Prostate gland (tissue), 2 donors: ENCODE data around the gene PIGA. TPM values are rescaled to one million over a fixed set of nuclear protein-coding genes. Genes with fewer than 3 reads are reported as not detected.

Experiments
- DNase-seq: peaks from one replicate; pipeline ENCODE4 v3.0.0-alpha.2; 2019; ENCODE audit warnings: low spot score
- H3K27ac ChIP-seq, 2 donors: fragments of 200-600 bp; sonication (generic); 2 replicates each; pipeline ENCODE4 v1.5.1; 2017 to 2019
- H3K27me3 ChIP-seq: fragments of 200-600 bp; sonication (generic); replicated peaks from 2 replicates; pipeline ENCODE4 v1.5.1; 2019; ENCODE audit not compliant: insufficient read depth
- H3K36me3 ChIP-seq, 2 donors: fragments of 200-600 bp; sonication (generic); 1 replicate in 1 of 2; 2 replicates in 1 of 2; pipeline versions ENCODE4 v1.5.1 to v1.8.1; 2017 to 2019
- H3K4me1 ChIP-seq: fragments of 200-600 bp; sonication (generic); replicated peaks from 2 replicates; pipeline ENCODE4 v1.5.1; 2019
- H3K4me3 ChIP-seq, 2 donors: fragments of 200-600 bp; sonication (generic); 2 replicates each; pipeline ENCODE4 v1.5.1; 2017 to 2019
- H3K9me3 ChIP-seq: fragments of 200-600 bp; sonication (generic); 2 replicates; pipeline ENCODE4 v1.5.1; 2017
- POLR2A ChIP-seq: fragments of 450-650 bp; IDR thresholded peaks from one replicate; pipeline ENCODE4 v1.6.1; 2016; ENCODE audit warnings: antibody characterized with exemption, mild to moderate bottlenecking
- POLR2AphosphoS5 ChIP-seq: sonication (generic); formaldehyde crosslinking; IDR thresholded peaks from one replicate; pipeline ENCODE4 v1.6.1; 2017; ENCODE audit warnings: antibody characterized with exemption
- WGBS: methylation state at CpG from one replicate; pipeline ENCODE4 v1.1.5; 2018; 5-methylcytosine and 5-hydroxymethylcytosine counted together
- intact Hi-C: fragments of 100-400 bp; cut with DNase I; formaldehyde crosslinking; loops from one replicate; pipeline ENCODE4 v1.14.2; 2022
- total RNA-seq, 2 donors: library from RNA; depleted of rRNA; stranded (reverse); fragments of >200 nt; gene quantifications; one replicate each; pipeline ENCODE4 v1.1.0, GENCODE V29; 2016
- TF ChIP-seq, protein P1 (sequence below), 4 experiments: fragments of 200-600 bp in 2 of 4; fragments of 450-650 bp in 2 of 4; sonication (generic) in 2 of 4; IDR thresholded peaks; 1 replicate in 3 of 4; 2 replicates in 1 of 4; pipeline ENCODE4 v1.5.1; 2016 to 2019; ENCODE audit warnings: antibody characterized with exemption in 4 of 4, mild to moderate bottlenecking in 2 of 4, moderate library complexity in 2 of 4

PIGA gene
- total RNA-seq, 2 donors from 2014 or later = 6.6 to 7.0 TPM

GRCh38 chrX:15340867-15341266, 5.5 kb upstream of the PIGA start:
- Histone ChIP-seq H3K4me3 (no peak overlapping the region), H3K36me3 (no peaks in the 10 kb centered on the region), H3K27me3 (no peaks in the 10 kb centered on the region), H3K4me1 (no peaks in the 10 kb centered on the region), H3K9me3 (no peaks in the 10 kb centered on the region), H3K27ac (no peak overlapping the region)
- DNase-seq = no peak
- TF ChIP-seq POLR2AphosphoS5 (no peak), POLR2A (no peak)
- TF ChIP-seq, protein P1, sequence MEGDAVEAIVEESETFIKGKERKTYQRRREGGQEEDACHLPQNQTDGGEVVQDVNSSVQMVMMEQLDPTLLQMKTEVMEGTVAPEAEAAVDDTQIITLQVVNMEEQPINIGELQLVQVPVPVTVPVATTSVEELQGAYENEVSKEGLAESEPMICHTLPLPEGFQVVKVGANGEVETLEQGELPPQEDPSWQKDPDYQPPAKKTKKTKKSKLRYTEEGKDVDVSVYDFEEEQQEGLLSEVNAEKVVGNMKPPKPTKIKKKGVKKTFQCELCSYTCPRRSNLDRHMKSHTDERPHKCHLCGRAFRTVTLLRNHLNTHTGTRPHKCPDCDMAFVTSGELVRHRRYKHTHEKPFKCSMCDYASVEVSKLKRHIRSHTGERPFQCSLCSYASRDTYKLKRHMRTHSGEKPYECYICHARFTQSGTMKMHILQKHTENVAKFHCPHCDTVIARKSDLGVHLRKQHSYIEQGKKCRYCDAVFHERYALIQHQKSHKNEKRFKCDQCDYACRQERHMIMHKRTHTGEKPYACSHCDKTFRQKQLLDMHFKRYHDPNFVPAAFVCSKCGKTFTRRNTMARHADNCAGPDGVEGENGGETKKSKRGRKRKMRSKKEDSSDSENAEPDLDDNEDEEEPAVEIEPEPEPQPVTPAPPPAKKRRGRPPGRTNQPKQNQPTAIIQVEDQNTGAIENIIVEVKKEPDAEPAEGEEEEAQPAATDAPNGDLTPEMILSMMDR (IDR thresholded peaks at IDR 0.05) = no peak
- intact Hi-C loops = loop anchor here (10.0 kb wide), 1 partner anchor 224 kb away; no protein-coding TSS in a partner anchor
- 100% methylated on average over 2 of the region's 2 CpGs for WGBS

- intact Hi-C loops = no loop called here
- Histone ChIP-seq H3K27ac (peak overlapping the region; percentile 83 to 91), H3K4me1 (no peaks in the 10 kb centered on the region), H3K36me3 (no peaks in the 10 kb centered on the region), H3K9me3 (no peaks in the 10 kb centered on the region), H3K27me3 (no peaks in the 10 kb centered on the region), H3K4me3 (peak overlapping the region; percentile 29 to 61)
- peak; percentile 30 for DNase-seq
- WGBS = 2% methylated on average over 10 of the region's 10 CpGs
- TF ChIP-seq POLR2A (no peak), POLR2AphosphoS5 (no peak)
- TF ChIP-seq, protein P1 (IDR thresholded peaks at IDR 0.05) = no peak
Observed at GRCh38 chrX:15336023-15336413, 695 bp upstream of the PIGA start.

DNA sequence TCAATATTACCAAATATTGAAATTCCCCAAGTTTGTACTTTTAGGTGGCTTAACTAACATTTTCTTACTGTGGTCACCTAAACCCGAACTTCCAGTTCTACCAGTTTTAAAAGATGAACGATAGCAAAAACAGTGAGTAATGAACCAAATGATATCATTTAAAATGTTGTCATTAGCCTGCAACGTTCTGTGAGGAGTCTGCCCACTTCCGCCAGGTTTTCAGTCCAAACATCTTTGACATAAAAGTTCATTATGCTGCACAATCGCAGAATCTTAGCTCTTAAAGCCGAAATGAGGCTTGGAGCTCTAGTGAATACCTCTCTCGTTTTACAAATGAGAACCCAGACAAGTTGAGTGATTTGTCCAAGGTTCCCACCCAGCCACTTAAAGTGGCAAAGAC, 762 bp downstream of the PIGA start:
- TF ChIP-seq POLR2A (no peak), POLR2AphosphoS5 (no peak)
- TF ChIP-seq, protein P1 (IDR thresholded peaks at IDR 0.05) = no peak

GRCh38 chrX:15328821-15329220, 6.5 kb downstream of the PIGA start:
- DNase-seq = no peak
- intact Hi-C loops = no loop called here
- H3K9me3 ChIP-seq = no peaks in the 10 kb centered on the region
- no peaks in the 10 kb centered on the region for H3K36me3 ChIP-seq
- no peaks in the 10 kb centered on the region for H3K27me3 ChIP-seq
- no peaks in the 10 kb centered on the region for H3K4me1 ChIP-seq
- TF ChIP-seq, protein P1 (IDR thresholded peaks at IDR 0.05) = no peak
- TF ChIP-seq POLR2AphosphoS5 (no peak), POLR2A (no peak)
- no peak overlapping the region for H3K27ac ChIP-seq
- 56% methylated on average over 2 of the region's 2 CpGs for WGBS
- H3K4me3 ChIP-seq = no peak overlapping the region

More for the DNA sequence above, 762 bp downstream of the PIGA start:
- Histone ChIP-seq H3K4me1 (no peaks in the 10 kb centered on the region), H3K4me3 (peak overlapping the region; percentile 61 to 62), H3K9me3 (no peaks in the 10 kb centered on the region), H3K36me3 (no peaks in the 10 kb centered on the region), H3K27me3 (no peaks in the 10 kb centered on the region), H3K27ac (peak overlapping the region; percentile 83 to 91)
- 6% methylated on average over 7 of the region's 7 CpGs for WGBS
- DNase-seq = no peak
- intact Hi-C loops = no loop called here

GRCh38 chrX:15328131-15328530, 7.2 kb downstream of the PIGA start:
- DNase-seq = no peak
- Histone ChIP-seq H3K27ac (no peak overlapping the region), H3K4me1 (no peaks in the 10 kb centered on the region), H3K4me3 (no peak overlapping the region), H3K27me3 (no peaks in the 10 kb centered on the region), H3K9me3 (no peaks in the 10 kb centered on the region), H3K36me3 (no peaks in the 10 kb centered on the region)
- intact Hi-C loops = no loop called here
- 59% methylated on average over 3 of the region's 3 CpGs for WGBS
- TF ChIP-seq POLR2A = no peak
- no peak for TF ChIP-seq POLR2AphosphoS5
- TF ChIP-seq, protein P1 (IDR thresholded peaks at IDR 0.05) = no peak
